GM19351 (cell line): ENCODE measurements around the gene MARCHF5.
"Not testable (repeated sequence)": the region's sequence is repeated elsewhere in the genome, so short reads cannot be mapped to it uniquely, and the experiment has no call there.

Experiments used
- ATAC-seq: cut with Tn5 transposase; IDR thresholded peaks from one replicate; pipeline ENCODE4 v1.9.1; 2021; ENCODE audit warnings: mild to moderate bottlenecking, moderate library complexity; ENCODE audit not compliant: unreplicated experiment

The MARCHF5 gene

GRCh38 chr10:92384741-92385140 is 93.8 kb downstream of the MARCHF5 start:
- ATAC-seq: no peak

GRCh38 chr10:92385831-92386230 is 94.9 kb downstream of the MARCHF5 start:
- ATAC-seq: no peak

GRCh38 chr10:92387289-92387940 is 96.4 kb downstream of the MARCHF5 start:
- ATAC-seq: no peak

GRCh38 chr10:92393173-92393572 is 102.2 kb downstream of the MARCHF5 start:
- ATAC-seq: not testable (repeated sequence)

- no peak for ATAC-seq
These were observed 104.3 kb downstream of the MARCHF5 start for GRCh38 chr10:92395271-92395670.

- not testable (repeated sequence) for ATAC-seq
These were observed 111.3 kb downstream of the MARCHF5 start for GRCh38 chr10:92402234-92402633.
